Hair follicle dermal papilla cell (primary cell): Measurements from ENCODE around the gene FLYWCH2. TPM values are rescaled to one million over a fixed set of nuclear protein-coding genes. Genes with fewer than 3 reads are reported as not detected.

Experiments used
- total RNA-seq: library from RNA; depleted of rRNA; stranded (reverse); fragments of >200 nt; gene quantifications from 2 replicates; pipeline ENCODE4 v1.2.3, GENCODE V29; 2012

FLYWCH2 gene, protein sequence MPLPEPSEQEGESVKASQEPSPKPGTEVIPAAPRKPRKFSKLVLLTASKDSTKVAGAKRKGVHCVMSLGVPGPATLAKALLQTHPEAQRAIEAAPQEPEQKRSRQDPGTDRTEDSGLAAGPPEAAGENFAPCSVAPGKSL
- 45.9 and 60.1 TPM in 2 replicates for total RNA-seq

DNA sequence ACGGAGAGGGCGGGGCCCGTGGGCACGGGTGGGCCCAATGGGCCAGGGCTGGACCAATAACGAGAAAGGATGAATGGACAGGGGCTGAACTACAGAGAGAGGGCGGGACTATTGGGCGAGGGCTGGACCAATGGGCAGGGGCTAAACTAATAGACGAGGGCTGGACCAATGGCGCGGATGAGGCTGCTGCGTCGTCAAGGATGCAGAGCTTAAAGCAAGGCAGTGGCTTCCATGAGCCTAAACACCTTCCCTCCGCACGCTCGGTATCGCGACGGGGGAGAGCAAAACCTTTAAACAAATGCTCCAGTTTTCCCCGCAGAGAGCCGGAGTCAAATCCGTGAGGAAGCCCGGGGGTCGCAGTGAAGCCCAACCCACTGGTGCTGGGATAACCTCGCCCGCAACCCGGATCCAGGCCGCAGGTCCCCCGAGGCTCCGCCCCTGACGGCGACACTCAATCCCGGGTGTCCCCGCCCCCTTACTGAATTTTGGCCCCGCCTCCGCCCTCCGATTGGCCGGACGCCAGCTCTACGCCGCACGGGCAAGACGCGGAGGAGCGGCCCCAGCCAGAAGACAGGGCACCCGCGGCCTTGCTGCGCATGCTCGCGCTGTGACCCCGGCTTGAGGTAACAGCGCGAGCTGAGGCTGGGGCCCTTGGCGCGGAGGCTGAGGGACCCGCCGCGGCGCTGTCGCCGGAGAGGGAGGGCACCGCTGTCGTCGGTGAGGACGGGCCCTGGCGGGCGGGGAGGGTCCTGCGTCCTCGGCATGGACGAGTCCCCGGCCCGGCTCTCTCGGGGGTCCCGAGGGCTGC lies at the start of gene FLYWCH2:
FLYWCH2 (plus strand) TSS at position 566 of the 808 bp plus-strand sequence. CDS start 13,235 bp downstream, outside the sequence.

DNA sequence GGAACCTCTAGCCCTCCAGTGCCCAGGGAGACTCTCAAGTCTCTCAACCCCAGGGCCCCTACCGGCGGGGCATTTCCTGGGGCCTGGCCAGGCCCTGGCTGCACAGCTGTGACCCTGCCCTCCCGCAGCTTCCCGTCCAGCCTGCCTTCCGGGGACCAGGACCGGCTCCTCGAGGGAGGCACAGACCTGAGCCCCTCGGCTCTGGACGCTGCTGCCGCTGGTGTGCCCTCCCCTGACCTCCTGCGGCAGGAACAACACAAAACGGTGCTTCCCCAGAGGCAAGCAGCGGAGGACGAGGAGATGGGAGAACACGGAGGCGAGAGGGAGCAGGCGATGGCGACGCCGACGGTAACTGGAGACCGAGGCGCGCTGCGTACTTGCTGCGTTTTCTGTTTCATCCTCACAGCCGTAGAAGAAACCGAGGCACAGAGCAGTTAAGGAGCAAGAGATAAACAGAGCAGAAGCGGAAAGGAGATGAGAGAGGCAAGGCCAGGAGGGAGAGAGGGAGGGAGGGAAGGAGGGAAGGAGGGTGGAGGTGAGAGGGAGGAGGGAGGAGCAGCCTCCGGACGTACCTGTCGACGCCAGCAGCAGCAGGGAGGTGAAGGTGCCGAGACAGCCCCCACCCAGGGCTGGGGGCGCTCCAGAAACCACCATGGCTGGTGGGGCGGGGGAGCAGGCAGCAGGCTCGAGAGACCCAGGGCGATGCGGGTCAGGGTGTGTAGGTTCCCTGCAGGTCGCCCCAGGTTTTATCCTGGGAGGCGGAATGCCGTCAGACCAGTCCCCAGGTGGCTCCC lies 25.4 kb upstream of the FLYWCH2 start, which contains the start of gene PRSS22:
PRSS22 (minus strand) TSS at position 720 of the 794 bp plus-strand sequence; CDS start at position 654, 66 bp downstream.

DNA sequence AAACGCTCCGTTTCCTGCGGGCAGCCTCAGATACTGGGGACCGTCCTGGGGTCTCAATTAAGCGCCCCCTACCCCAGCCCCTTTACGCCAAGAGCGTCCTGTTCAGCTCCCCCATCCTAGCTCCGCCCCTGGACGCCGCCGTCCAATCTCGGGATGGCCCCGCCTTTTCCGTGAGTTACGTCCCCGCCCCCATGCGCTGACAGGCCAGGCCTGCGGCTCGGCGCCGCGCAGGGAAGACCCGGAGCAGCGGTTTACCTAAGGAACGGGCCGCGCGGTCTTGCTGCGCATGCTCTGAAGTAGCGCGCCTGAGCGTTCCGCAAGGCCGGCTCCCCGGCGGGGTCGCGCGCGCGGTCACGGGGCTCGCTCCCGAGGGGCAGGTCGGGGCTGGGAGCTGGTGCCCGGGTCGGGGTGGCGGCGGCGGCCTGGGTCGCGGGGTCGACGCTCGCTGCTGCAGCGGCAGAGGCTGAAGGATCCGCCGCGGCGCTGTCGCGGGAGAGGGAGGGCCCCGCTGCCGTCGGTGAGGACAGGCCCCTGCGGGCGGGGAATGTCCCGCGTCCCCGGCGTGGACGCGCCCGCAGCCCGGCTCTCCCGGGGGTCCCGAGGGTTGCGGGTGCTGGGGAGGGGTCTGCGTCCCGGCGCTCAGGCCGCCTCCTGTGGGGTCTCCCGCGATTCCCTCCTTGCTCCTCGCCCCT lies 28.8 kb downstream of the FLYWCH2 start, which contains the start of gene FLYWCH1:
FLYWCH1 (plus strand) TSS at position 294 of the 692 bp plus-strand sequence. CDS start 17,755 bp downstream, outside the sequence.

Other genes starting within 250 kb of the FLYWCH2 start
- 24.2 and 28.9 TPM in 2 replicates for gene KCTD5, start 200.7 kb upstream of the FLYWCH2 start, total RNA-seq
- 1.8 and 1.9 TPM in 2 replicates for gene PRSS27, start 163.0 kb upstream of the FLYWCH2 start, total RNA-seq
- 76.7 and 80.9 TPM in 2 replicates for gene SRRM2, start 130.6 kb upstream of the FLYWCH2 start, total RNA-seq
- gene ELOB, start 105.9 kb upstream of the FLYWCH2 start, total RNA-seq = 177 and 362 TPM in 2 replicates
- gene PRSS33, start 95.7 kb upstream of the FLYWCH2 start, total RNA-seq = not detected in 2 replicates
- not detected in 2 replicates for gene PRSS41, start 84.7 kb upstream of the FLYWCH2 start, total RNA-seq
- gene PRSS21, start 66.0 kb upstream of the FLYWCH2 start, total RNA-seq = 0.49 TPM in 1 of 2 replicates, not detected in the other
- not detected in 2 replicates for gene ZG16B, start 52.9 kb upstream of the FLYWCH2 start, total RNA-seq
- not detected in 2 replicates for gene PRSS22, start 25.0 kb upstream of the FLYWCH2 start, total RNA-seq
- gene FLYWCH1, start 28.7 kb downstream of the FLYWCH2 start, total RNA-seq = 33.8 and 34.7 TPM in 2 replicates
- gene KREMEN2, start 81.1 kb downstream of the FLYWCH2 start, total RNA-seq = not detected in 2 replicates
- 2.6 and 3.3 TPM in 2 replicates for gene PAQR4, start 86.1 kb downstream of the FLYWCH2 start, total RNA-seq
- gene PKMYT1, start 97.2 kb downstream of the FLYWCH2 start, total RNA-seq = 1.9 and 2.2 TPM in 2 replicates
- gene CLDN9, start 129.7 kb downstream of the FLYWCH2 start, total RNA-seq = not detected in 2 replicates
- gene CLDN6, start 135.0 kb downstream of the FLYWCH2 start, total RNA-seq = 0.12 and 0.16 TPM in 2 replicates
- 189 and 267 TPM in 2 replicates for gene TNFRSF12A, start 137.2 kb downstream of the FLYWCH2 start, total RNA-seq
- 36.1 and 43.3 TPM in 2 replicates for gene HCFC1R1, start 140.7 kb downstream of the FLYWCH2 start, total RNA-seq
- 32.0 and 35.0 TPM in 2 replicates for gene THOC6, start 140.8 kb downstream of the FLYWCH2 start, total RNA-seq
- not detected in 2 replicates for gene BICDL2, start 153.7 kb downstream of the FLYWCH2 start, total RNA-seq
- 0.12 and 0.16 TPM in 2 replicates for gene MMP25, start 163.3 kb downstream of the FLYWCH2 start, total RNA-seq
- gene IL32, start 182.4 kb downstream of the FLYWCH2 start, total RNA-seq = 0.36 and 3.4 TPM in 2 replicates
- not detected in 2 replicates for gene ZSCAN10, start 216.1 kb downstream of the FLYWCH2 start, total RNA-seq
- gene ZNF205, start 229.4 kb downstream of the FLYWCH2 start, total RNA-seq = 19.8 and 21.1 TPM in 2 replicates